SK-N-MC (cell line): ENCODE data around the gene CALN1.

Experiments
- EZH2 ChIP-seq: fragments of 200-600 bp; sonication (generic); IDR thresholded peaks from one replicate; pipeline ENCODE4 v1.6.1; 2017; ENCODE audit warnings: antibody characterized with exemption
- FOXP2 ChIP-seq: optimal IDR thresholded peaks from 2 replicates; pipeline ENCODE3; 2011; ENCODE audit warnings: mild to moderate bottlenecking, moderate library complexity; ENCODE audit not compliant: insufficient read depth; ENCODE audit errors: extremely low read length, control extremely low read depth
- POLR2AphosphoS5 ChIP-seq: IDR thresholded peaks from 2 replicates; pipeline ENCODE4 v1.6.1; 2012; ENCODE audit warnings: mild to moderate bottlenecking, low read depth, low read length, borderline replicate concordance

DNA sequence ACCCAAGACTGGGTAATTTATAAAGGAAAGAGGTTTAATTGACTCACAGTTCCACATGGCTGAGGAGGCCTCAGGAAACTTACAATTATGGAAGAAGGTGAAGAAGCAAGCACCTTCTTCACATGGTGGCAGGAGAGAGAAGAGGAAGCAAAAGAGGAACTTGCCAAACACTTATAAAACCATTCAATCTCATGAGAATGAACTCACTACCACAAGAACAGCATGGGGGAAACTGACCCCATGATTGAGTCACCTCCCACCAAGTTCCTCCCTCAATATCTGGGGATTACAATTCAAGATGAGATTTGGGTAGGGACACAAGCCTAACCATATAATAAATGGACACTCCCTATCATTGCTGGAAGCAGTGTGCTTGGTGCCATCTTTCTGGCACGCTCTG is 506.3 kb downstream of the CALN1 start:
- TF ChIP-seq EZH2 (no peak), POLR2AphosphoS5 (no peak), FOXP2 (no peak)
